ENCODE results near the gene NME4.

The NME4 gene

DNA sequence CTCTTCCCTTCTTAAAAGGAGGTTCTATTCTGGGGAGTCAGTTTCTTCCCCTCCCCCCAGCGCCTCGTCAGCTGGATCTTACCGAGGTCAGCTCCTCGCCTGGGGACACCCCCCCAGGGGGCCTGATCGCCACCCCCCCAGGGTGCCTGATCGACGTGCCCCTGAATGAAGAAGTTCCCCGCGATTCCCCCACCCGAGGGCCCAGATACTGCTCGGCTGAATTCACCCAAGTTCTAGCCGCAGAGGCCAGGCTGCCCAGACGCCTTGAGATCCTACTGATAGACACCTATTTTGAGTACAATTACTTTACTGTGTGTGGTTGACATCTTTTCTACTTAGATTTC is 29.9 kb downstream of the NME4 start:
- no peak for DNase-seq (ENCODE audit: low spot score)

- DNase-seq (ENCODE audit: low spot score) = no peak
Observed at GRCh38 chr16:427250-427649, 30.3 kb downstream of the NME4 start.

DNA sequence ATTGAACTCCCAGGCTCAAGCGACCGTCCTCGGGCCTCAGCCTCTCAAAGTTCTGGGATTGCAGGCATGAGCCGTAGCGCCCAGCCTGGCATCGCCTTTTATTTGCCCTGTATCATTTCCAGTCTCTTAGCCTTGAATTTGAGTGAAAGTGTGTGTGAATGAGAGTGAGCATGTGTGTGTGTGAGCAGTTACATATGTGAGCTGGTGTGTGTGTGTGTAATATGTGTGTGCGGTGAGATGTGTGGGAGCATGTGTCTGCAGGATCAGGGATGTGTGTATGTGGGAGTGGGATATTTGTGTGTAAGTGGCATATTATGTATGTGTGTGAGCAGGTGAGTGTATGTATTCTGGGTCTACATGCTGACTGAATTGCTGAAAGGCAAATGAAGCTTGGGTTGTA is 33.9 kb downstream of the NME4 start:
- DNase-seq (ENCODE audit: low spot score) = no peak

DNA sequence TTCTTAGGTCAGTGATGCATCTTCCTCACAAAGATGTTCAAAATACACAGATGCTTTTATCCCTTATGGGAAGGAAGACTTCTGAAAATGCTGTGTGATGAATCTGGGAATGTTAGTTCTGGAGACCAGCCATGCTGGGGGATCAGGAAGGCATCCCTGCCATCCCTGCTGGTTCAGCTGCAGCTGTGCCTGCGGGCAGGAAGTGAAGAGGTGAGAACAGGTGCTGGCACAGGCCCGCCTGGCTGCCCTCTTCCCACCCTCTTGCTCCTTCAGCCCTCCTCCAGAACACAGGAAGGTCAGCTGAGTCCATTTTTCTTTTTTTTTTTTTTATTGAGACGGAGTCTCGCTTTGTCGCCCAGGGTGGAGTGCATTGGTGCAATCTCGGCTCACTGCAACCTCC is 43.6 kb downstream of the NME4 start:
- no peak for DNase-seq (ENCODE audit: low spot score)

- DNase-seq (ENCODE audit: low spot score) = no peak
Observed at GRCh38 chr16:441447-441846, 44.4 kb downstream of the NME4 start.

DNA sequence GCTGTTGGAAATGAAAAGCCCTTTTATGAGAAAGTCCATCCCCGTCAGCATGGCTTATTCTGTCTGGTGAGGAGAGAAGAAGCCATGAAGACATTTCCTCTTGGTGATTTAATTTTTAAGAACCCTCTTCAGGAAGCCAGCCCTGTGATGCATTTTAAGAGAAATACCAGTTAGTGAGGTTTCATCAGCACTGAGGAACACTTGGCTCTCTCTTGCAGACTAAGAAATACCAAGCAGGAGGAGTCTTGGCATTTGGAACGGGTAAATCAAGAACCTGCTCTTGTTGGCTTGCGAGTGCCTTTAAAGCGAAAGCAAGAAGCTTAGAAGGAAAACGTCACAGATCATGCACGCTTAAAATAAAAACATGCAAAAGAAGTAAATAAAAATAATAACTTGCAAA is 46.0 kb downstream of the NME4 start:
- no peak for DNase-seq (ENCODE audit: low spot score)

GRCh38 chr16:444027-444426 is 47.0 kb downstream of the NME4 start:
- DNase-seq (ENCODE audit: low spot score) = no peak

DNA sequence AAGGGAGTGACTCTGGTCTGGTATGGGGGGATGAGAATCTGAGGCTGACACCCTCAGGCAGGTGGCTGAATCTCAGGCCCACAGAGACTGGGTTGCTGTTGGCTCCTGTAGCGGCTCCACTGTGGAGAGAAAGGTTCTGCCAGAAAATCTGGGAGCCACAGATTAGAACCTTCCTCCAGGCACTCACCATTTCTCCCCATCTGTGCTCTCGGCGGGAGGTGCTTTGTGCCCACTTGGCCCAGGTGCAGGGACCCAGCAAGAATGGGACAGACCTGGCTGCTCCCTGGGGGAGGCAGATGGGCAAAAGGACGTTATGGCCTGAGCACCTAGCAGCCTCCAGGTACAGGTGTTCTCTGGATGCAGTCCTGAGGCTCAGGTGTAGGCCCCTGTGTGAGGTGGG is 48.6 kb downstream of the NME4 start:
- no peak for DNase-seq (ENCODE audit: low spot score)
